ENCODE data around the gene FHIT. TPM values are rescaled to one million over a fixed set of nuclear protein-coding genes. Genes with fewer than 3 reads are reported as not detected.

FHIT gene
- total and polyA plus RNA-seq, 2 of the 4 experiments (the other 2 are of a cell fraction) = 0.07 TPM; not detected in 1

GRCh38 chr3:60986552-60986951 lies 264.7 kb downstream of the FHIT start:
- intact Hi-C loops (cut with micrococcal nuclease) (no loop called here), dilution Hi-C loops (cut with HindIII; ENCODE audit: low sequenced_read_pairs, unreplicated experiment) (no loop called here), in situ Hi-C loops (cut with MboI; ENCODE audit: low sequenced_read_pairs) (no loop called here)
- H3K14ac ChIP-seq (replicated peaks; ENCODE audit: low read depth, low read length) = no peak overlapping the region
- TF ChIP-seq MXI1 (IDR thresholded peaks at IDR 0.05; ENCODE audit: borderline replicate concordance, low read depth, low read length) = no peak
- no peak for TF ChIP-seq POLR2A (IDR thresholded peaks at IDR 0.05; ENCODE audit: low read depth, low read length)
- no peak for TF ChIP-seq MAZ (IDR thresholded peaks at IDR 0.05; ENCODE audit: borderline replicate concordance, low read depth, low read length)
- TF ChIP-seq MAFK (IDR thresholded peaks at IDR 0.05; ENCODE audit: low read depth, low read length) = no peak
- no peak for TF ChIP-seq CTCF (conservative IDR thresholded peaks at IDR 0.05; ENCODE audit: low read depth, low read length)
- TF ChIP-seq NFE2L2 (IDR thresholded peaks at IDR 0.05; ENCODE audit: low read depth, low read length) = no peak
- TF ChIP-seq RCOR1 (IDR thresholded peaks at IDR 0.05; ENCODE audit: insufficient replicate concordance, low read length) = no peak
- no peak for TF ChIP-seq BHLHE40 (IDR thresholded peaks at IDR 0.05; ENCODE audit: low read depth, low read length)
- peaks cover 5% of the 10 kb centered on the region for H3K9me3 ChIP-seq (ENCODE audit: control insufficient read depth, insufficient read depth, low read length)
- no peak overlapping the region for H2AK5ac ChIP-seq (ENCODE audit: low read depth, low read length)
- no peak overlapping the region for H2AK9ac ChIP-seq (replicated peaks; ENCODE audit: low read depth, low read length, poor library complexity)
- H3K4ac ChIP-seq (ENCODE audit: low read depth, low read length) = no peak overlapping the region
- no peak overlapping the region for H3K9ac ChIP-seq (ENCODE audit: low read depth, low read length)
- no peak for DNase-seq
- WGBS, 2 experiments (ENCODE audit: extremely low coverage in 2 of 2, insufficient read length in 1 of 2) = 50% methylated on average over 1 of the region's 3 CpGs; no CpG with 5 or more reads in 1 of the 2 experiments
- no peak overlapping the region for H3K18ac ChIP-seq (ENCODE audit: low read depth, low read length)
- H2BK120ac ChIP-seq (ENCODE audit: low read depth, low read length) = no peak overlapping the region
- H3K4me2 ChIP-seq (ENCODE audit: low read depth, low read length) = no peak overlapping the region
- no peaks in the 10 kb centered on the region for H3K27me3 ChIP-seq (ENCODE audit: control insufficient read depth, insufficient read depth, low read length)
- no peaks in the 10 kb centered on the region for H3K4me1 ChIP-seq (ENCODE audit: control insufficient read depth, insufficient read depth, low read length)
- ChIA-PET POLR2A (ENCODE audit: unreplicated experiment) (no interaction called here), CTCF (no interaction called here)
- H3K23ac ChIP-seq (ENCODE audit: low read depth, low read length) = no peak overlapping the region
- H4K8ac ChIP-seq (ENCODE audit: low read depth in 2 of 2, low read length in 2 of 2) = no peak overlapping the region
- no peak overlapping the region for H2BK5ac ChIP-seq (ENCODE audit: low read depth, low read length, poor library complexity, severe bottlenecking)
- no peaks in the 10 kb centered on the region for H3K36me3 ChIP-seq (ENCODE audit: control insufficient read depth, insufficient read depth, low read length)
- no peak overlapping the region for H3K4me3 ChIP-seq (ENCODE audit: insufficient read depth, low read depth, low read length)
- no peak overlapping the region for H2BK15ac ChIP-seq (ENCODE audit: low read depth, low read length)
- no peaks in the 10 kb centered on the region for H3K9me1 ChIP-seq (ENCODE audit: insufficient read depth, low read length)
- no peak overlapping the region for H3K56ac ChIP-seq (ENCODE audit: extremely low read depth, insufficient read depth, low read length)
- no peak overlapping the region for H3K27ac ChIP-seq (ENCODE audit: insufficient read depth, low read length)
- no peak overlapping the region for H4K5ac ChIP-seq (ENCODE audit: low read depth, low read length)
- no peaks in the 10 kb centered on the region for H3K79me1 ChIP-seq (ENCODE audit: low read depth in 1 of 2, low read length in 2 of 2)
- no peaks in the 10 kb centered on the region for H4K20me1 ChIP-seq (ENCODE audit: insufficient read depth, low read length)
- no peak overlapping the region for H4K91ac ChIP-seq (ENCODE audit: insufficient read depth, low read depth, low read length)
- no peak for ATAC-seq (ENCODE audit: low read depth)
- no TSS peak for BruUV-seq (replicated peaks)
- H2AFZ ChIP-seq (replicated peaks; ENCODE audit: low read length, poor library complexity) = no peak overlapping the region
- H2BK20ac ChIP-seq (ENCODE audit: low read depth, low read length) = no peak overlapping the region
